NT2/D1 (cell line): ENCODE measurements around the gene NPIPB2.

Source experiments
- SUZ12 ChIP-seq: IDR thresholded peaks from 2 replicates; pipeline ENCODE4 v1.6.1; 2011; ENCODE audit not compliant: insufficient read length, insufficient read depth; ENCODE audit errors: extremely low read depth
- YY1 ChIP-seq: IDR thresholded peaks from 2 replicates; pipeline ENCODE4 v1.6.1; 2011; ENCODE audit not compliant: insufficient read length, insufficient read depth
- ZNF274 ChIP-seq: IDR thresholded peaks from 2 replicates; pipeline ENCODE4 v1.6.1; 2011; ENCODE audit warnings: mild to moderate bottlenecking, low read depth, low read length

DNA sequence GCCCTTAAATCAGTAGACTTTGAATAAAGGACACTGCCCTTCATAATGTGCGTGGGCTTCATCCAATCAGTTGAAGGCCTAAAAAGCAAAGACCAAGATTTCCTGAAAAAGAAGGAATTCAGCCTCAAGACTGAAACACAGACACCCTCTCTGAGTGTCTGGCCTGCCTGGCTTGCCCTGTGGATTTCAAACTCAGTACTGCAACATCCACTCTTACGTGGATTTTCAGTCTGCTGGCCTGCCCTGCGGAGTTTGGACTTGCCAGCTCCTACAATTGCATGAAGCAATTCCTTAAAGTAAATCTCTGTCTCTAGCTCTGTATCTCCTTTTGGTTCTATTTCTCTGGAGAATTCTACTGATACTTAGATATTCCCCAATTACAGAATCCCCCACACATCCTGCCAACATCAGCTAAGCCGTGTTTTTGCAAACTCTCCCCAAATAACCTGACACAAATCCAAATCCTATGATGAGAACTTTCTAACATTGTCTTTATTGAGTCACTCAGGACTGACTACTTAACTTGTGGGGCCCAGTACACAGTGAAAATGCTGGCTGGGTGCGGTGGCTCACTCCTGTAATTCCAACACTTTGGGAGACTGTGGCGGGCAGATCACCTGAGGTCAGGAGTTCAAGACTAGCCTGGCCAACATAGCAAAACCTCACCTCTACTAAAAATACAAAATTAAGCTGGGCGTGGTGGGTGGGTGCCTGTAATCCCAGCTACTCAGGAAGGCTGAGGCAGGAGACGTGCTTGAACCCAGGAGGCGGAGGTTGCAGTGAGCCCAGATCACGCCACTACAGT, 15.9 kb upstream of the NPIPB2 start:
- no peak for TF ChIP-seq YY1
- no peak for TF ChIP-seq ZNF274
- TF ChIP-seq SUZ12, result no peak
